Panc1 (cell line): Measurements from ENCODE around the gene TBC1D3D. TPM values are rescaled to one million over a fixed set of nuclear protein-coding genes. Genes with fewer than 3 reads are reported as not detected.
"Not testable (repeated sequence)": the region's sequence is repeated elsewhere in the genome, so short reads cannot be mapped to it uniquely, and the experiment has no call there.

ENCODE experiments used
- ATAC-seq: fragments of 200-7000 bp; cut with Tn5 transposase; 2 replicates; pipeline ENCODE4 v1.9.1; 2020; ENCODE audit warnings: mild to moderate bottlenecking, moderate library complexity
- Bru-seq: library from RNA; stranded (reverse); fragments of 400-500 nt; gene quantifications from one replicate; lab custom pipeline; 2021; lab: Mats Ljungman, UMichigan
- BruChase-seq, 2 experiments: library from RNA; stranded (reverse); fragments of 400-500 nt; gene quantifications; one replicate each; lab custom pipeline; 2021; lab: Mats Ljungman, UMichigan
- BruUV-seq: library from RNA; stranded (reverse); fragments of 400-500 nt; replicated peaks from 2 replicates; lab custom pipeline; 2021; lab: Mats Ljungman, UMichigan
- CTCF ChIA-PET: fragments of 300-600 bp; sonication (Branson Sonifier 250); formaldehyde crosslinking; loops from one replicate; lab custom pipeline; 2022; ENCODE audit warnings: antibody characterized with exemption; lab: Charles Lee
- POLR2A ChIA-PET: fragments of 300-600 bp; sonication (Branson Sonifier 250); formaldehyde crosslinking; loops from one replicate; lab custom pipeline; 2022; ENCODE audit warnings: antibody characterized with exemption; lab: Charles Lee
- DNase-seq: peaks from one replicate; pipeline ENCODE4 v3.0.0-alpha.2; 2010; ENCODE audit warnings: low read depth, low spot score
- H3K27ac ChIP-seq: 2 replicates; pipeline ENCODE4 v1.5.1; 2011; ENCODE audit warnings: mild to moderate bottlenecking, low read length, inconsistent platforms
- H3K27me3 ChIP-seq: fragments of 200-500 bp; sonication (Bioruptor generic); 2 replicates; pipeline ENCODE4 v1.6.0; 2014; ENCODE audit warnings: low read length, inconsistent platforms; ENCODE audit not compliant: control insufficient read depth, insufficient read depth
- H3K36me3 ChIP-seq: fragments of 200-500 bp; sonication (Bioruptor generic); 2 replicates; pipeline ENCODE4 v1.5.1; 2014; ENCODE audit warnings: inconsistent platforms, mild to moderate bottlenecking, low read length, moderate library complexity; ENCODE audit not compliant: control insufficient read depth, insufficient read depth
- H3K4me1 ChIP-seq: 2 replicates; pipeline ENCODE4 v1.5.1; 2011; ENCODE audit warnings: inconsistent platforms, mild to moderate bottlenecking, low read length, moderate library complexity; ENCODE audit not compliant: control insufficient read depth, insufficient read depth
- H3K4me3 ChIP-seq, 2 experiments: 2 replicates each; pipeline ENCODE4 v1.5.1; 2011 to 2012; ENCODE audit warnings: low read depth in 2 of 2, low read length in 2 of 2, mild to moderate bottlenecking in 2 of 2, inconsistent platforms in 1 of 2, moderate library complexity in 1 of 2
- H3K9me3 ChIP-seq: fragments of 200-500 bp; sonication (Bioruptor generic); 2 replicates; pipeline ENCODE4 v1.5.1; 2014; ENCODE audit warnings: low read depth, mild to moderate bottlenecking, inconsistent platforms, low read length, moderate library complexity; ENCODE audit not compliant: control insufficient read depth, insufficient read depth
- in situ Hi-C: cut with HindIII; loops from 2 replicates; pipeline ENCODE4 v1.10.0; 2016; ENCODE audit warnings: low sequenced_read_pairs, low pct_unique_long_range_greater_than_20kb
- intact Hi-C: fragments of 100-400 bp; cut with micrococcal nuclease; formaldehyde crosslinking; loops from one replicate; pipeline ENCODE4 v1.10.0; 2022; ENCODE audit not compliant: unreplicated experiment
- long read RNA-seq: library from polyadenylated mRNA; unstranded; transcript quantifications from one replicate; pipeline ENCODE4 v2.0.0, GENCODE V29; 2021; ENCODE audit not compliant: unreplicated experiment
- polyA plus RNA-seq: library from polyadenylated mRNA; unstranded; fragments of >200 nt; gene quantifications from one replicate; pipeline ENCODE4 v1.2.1, GENCODE V29; 2012; ENCODE audit warnings: missing spikeins; ENCODE audit not compliant: insufficient read length
- total RNA-seq: library from RNA; stranded (reverse); gene quantifications from one replicate; pipeline ENCODE4 v1.2.1, GENCODE V29; 2021; ENCODE audit not compliant: unreplicated experiment

TBC1D3D gene
- not detected for total RNA-seq
- not detected for polyA plus RNA-seq
- Bru-seq, nascent RNA = not detected
- not detected for BruChase-seq, experiment 1, labeled RNA remaining after a 2-hour chase
- BruChase-seq, experiment 2, labeled RNA remaining after a 6-hour chase = not detected
- long read RNA-seq, partial matches to known transcripts = 0 of 2 reads
- long read RNA-seq, other reads (novel, unspliced or antisense) = 2 of 2 reads

DNA sequence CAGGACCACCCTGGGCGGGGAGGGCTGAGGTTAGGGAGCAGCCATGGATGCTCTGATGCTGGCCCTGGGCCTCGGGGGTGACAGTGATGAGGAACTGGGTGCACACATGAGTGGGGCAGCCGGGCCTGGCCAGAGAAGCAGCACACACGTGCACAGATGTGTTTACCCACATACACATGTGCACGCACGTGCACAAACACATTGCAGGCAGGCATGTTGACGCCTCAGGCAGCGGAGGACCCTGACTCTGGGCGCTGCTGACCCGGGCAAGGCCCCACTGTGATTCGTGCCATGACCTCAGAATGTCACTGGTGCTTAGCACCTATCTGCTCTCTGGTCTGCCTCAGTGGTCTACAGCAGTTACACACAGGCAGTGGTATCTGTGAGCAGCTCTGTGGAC is at the start of gene TBC1D3D:
TSS of gene TBC1D3D (plus strand) at position 301 of the 400 bp plus-strand sequence. CDS start 1,585 bp downstream, outside the sequence.
- H3K36me3 ChIP-seq, CTCF ChIA-PET, ATAC-seq, H3K27me3 ChIP-seq, intact Hi-C loops, BruUV-seq, H3K27ac ChIP-seq, in situ Hi-C loops, H3K4me3 ChIP-seq, POLR2A ChIA-PET, DNase-seq, H3K4me1 ChIP-seq, H3K9me3 ChIP-seq: not testable (repeated sequence)

DNA sequence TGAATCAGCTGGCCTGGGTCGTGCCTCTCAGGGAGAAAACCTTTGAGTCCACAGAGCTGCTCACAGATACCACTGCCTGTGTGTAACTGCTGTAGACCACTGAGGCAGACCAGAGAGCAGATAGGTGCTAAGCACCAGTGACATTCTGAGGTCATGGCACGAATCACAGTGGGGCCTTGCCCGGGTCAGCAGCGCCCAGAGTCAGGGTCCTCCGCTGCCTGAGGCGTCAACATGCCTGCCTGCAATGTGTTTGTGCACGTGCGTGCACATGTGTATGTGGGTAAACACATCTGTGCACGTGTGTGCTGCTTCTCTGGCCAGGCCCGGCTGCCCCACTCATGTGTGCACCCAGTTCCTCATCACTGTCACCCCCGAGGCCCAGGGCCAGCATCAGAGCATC is 14.8 kb upstream of the TBC1D3D start, which contains the start of gene TBC1D3L:
TSS of gene TBC1D3L (minus strand) at position 101 of the 400 bp plus-strand sequence. CDS start 1,540 bp downstream, outside the sequence.
- in situ Hi-C loops, H3K9me3 ChIP-seq, H3K4me3 ChIP-seq, DNase-seq, H3K27ac ChIP-seq, CTCF ChIA-PET, BruUV-seq, H3K36me3 ChIP-seq, intact Hi-C loops, H3K27me3 ChIP-seq, ATAC-seq, POLR2A ChIA-PET, H3K4me1 ChIP-seq: not testable (repeated sequence)

Other genes with a start within 250 kb of the TBC1D3D start
- gene TBC1D3K, start 79.6 kb upstream of the TBC1D3D start, total RNA-seq = 1.5 TPM
- 7.0 TPM for gene TBC1D3L, start 14.9 kb upstream of the TBC1D3D start, total RNA-seq
- gene TBC1D3C, start 64.7 kb downstream of the TBC1D3D start, total RNA-seq = not detected
- gene TBC1D3E, start 124.0 kb downstream of the TBC1D3D start, total RNA-seq = not detected
- gene TBC1D3, start 188.6 kb downstream of the TBC1D3D start, total RNA-seq = not detected